Pons (tissue), 1 donor: ENCODE results near the gene NTMT1.

Experiments used
- DNase-seq: peaks from one replicate; pipeline ENCODE4 v3.0.0-alpha.2; 2016; ENCODE audit warnings: low spot score

NTMT1 gene

DNA sequence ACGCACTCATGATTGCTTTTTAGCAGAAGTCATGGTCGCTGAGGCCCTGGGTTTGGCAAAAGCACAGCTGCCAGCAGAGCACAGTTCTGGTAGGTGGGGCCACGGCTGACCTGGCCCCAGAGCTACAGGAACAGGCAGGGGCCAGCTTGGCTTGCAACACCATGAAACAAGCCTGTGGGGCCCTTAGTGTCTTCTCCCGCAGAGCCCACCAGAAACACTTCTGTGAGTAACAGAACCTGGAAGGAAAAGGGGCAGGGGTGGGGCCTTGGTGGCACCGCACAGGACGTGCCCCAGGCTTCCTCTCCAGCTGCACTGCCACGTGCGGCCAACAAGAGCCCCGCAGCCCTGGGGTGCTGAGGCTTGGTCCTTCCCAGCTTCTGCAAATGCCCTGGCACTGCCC lies 11.1 kb downstream of the NTMT1 start:
- DNase-seq, result no peak

DNA sequence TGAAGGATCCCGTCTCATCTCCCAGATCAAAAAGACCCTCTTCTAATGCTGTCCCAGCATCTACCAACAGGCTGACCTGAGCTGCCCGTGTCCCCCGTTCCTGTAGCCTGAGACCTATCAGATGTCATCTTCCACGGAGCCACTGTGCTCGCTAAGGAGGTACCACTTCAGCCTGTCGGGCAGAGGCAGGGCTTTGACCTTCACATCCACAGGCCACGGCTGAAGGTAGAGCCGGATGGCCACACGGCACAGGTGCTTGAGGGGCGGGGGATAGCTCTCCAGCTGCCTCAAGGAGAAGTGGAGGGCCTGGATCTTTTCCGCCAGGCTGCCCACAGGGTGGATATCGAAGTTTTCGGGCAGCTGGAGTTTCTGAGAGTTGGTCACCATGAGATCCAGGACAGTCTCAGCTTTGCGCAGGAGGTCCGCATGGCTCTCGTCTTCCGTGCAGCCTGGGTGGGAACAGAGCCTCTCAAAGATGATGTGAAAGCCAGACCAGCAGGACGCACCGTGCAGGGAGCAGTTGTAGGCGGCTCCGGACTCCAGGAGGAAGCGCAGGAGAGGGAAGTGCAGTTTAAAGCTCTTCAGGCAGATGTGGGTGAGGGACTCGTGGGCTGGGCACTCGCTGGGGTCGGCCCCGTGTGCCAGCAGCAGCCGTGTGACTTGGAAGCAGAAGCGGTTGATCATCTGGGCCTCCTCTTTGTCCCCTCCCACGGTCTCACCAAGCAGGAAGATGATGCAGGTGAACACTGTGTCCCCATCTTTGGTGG lies 11.9 kb downstream of the NTMT1 start:
- no peak for DNase-seq

DNA sequence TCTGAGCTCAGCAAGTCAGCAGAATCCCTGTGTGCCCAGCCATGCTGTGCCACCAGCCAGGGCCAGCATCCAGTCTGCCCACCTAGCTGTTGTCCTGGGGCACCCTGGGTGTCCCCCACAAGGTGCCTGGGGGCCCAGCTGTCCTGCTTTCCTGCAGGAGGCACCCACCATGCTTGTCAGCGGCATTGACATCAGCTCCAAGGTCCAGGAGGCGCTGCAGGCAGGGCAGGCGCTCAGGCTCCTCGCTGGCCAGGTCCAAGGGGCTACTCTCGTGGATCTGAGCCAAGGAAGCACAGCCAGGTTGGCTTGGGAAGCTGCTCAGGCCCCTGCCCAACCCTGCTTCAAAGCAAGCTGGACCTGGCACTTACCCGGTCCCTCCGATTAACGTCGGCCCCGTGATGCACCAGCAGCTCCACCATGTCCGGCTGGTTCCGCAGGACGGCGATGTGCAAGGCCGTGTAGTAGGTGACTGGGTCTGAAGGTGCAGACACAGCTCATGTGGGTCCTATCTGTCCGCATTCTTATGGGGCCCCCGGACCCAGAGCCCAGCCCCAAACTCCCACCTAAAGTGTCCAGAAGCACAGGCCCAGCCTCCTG lies 13.2 kb downstream of the NTMT1 start:
- no peak for DNase-seq

DNA sequence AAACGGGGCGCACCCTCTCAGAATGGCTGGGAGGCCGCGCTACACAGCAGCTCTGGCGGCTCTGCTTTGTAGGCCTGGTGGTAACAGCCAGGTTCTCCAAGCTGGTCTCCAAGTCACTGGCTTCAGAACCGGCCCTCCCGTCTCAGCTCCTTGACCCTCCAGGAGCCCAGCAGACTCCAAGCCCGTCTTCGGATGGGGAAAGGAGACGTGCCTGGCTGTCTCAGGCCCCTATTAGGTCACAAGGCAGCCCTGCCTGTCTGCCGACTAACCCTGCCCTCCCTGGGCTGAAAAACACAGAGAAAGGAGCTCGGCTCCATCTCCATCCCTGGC lies 13.8 kb downstream of the NTMT1 start:
- DNase-seq, result no peak

DNA sequence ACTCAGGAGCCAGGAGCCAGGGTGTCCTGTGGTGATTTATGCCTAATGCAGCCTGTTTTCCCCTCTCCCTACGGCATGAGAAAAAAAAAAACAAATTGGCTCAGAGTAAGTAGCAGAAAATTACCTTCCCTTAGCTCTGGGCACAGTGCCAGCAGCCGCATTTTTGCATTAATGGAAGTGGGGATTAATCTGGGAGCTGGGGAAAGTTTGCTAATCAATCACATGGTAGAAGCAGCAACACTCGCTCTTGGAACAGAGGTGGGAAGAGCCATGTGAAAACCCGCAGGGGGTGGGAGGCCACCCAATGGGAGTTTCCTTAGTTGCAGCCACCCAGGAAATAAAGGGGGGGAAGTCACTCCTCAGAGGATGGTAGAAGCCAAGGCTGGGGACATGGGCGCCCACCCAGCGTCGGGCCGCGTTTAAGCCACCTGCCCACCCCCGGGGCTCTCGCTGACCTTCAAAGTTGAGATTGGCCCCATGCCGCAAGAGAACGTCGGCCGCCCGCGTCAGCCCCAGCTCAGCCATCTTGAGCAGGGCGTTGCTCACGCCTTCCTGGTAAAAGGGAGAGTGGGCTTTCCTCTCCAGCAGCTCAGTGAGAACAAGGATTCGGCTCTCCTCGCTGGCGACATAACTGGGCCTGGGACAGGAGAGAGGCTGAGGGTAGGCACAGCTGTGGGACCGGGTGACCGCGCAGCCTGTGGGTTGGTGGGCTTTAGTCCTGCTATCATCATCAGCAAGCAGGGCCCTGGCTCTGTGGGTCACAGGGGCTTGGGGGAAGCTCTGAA lies 14.3 kb downstream of the NTMT1 start:
- no peak for DNase-seq

DNA sequence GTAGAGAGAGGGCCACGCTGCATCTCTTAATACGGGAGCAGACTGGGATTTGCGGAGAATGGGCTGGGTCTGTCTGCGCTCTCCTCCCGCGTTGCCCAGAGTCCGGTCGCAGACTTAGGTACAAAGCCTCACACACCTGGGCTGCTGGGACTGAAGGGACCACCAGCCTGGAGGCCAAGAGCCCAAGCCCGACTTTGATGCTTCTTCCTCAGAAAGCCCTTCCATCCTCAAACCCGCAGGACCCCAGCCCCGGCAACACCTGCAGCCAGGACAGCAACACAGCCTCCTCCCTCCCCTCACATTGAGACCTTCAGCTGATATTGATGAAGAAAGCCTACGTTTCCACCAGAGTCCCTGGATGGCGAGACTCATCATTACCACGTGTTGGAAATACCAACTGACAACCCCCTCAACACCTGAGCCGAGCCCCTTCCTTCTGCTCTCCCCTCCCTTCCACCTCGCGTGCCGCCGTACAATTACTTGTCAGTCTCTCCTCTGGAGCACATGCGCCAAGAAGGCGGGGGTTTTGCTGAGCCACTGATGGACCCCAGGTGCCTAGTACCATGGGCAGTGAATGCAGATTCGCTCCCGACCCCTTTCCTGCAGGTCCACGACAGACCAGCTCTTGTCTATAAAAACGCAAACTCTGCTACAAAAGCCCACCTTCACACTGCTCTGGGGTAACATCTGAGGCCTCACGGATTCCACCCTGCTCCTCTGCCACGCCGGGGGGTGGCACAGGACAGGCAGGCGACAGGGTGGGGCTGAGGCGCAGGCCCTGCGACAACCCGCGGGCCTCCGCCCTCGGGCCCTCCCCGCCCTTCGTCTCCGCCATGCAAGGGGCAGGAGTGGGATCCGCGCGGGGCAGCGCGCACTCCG lies 15.1 kb downstream of the NTMT1 start:
- no peak for DNase-seq

DNA sequence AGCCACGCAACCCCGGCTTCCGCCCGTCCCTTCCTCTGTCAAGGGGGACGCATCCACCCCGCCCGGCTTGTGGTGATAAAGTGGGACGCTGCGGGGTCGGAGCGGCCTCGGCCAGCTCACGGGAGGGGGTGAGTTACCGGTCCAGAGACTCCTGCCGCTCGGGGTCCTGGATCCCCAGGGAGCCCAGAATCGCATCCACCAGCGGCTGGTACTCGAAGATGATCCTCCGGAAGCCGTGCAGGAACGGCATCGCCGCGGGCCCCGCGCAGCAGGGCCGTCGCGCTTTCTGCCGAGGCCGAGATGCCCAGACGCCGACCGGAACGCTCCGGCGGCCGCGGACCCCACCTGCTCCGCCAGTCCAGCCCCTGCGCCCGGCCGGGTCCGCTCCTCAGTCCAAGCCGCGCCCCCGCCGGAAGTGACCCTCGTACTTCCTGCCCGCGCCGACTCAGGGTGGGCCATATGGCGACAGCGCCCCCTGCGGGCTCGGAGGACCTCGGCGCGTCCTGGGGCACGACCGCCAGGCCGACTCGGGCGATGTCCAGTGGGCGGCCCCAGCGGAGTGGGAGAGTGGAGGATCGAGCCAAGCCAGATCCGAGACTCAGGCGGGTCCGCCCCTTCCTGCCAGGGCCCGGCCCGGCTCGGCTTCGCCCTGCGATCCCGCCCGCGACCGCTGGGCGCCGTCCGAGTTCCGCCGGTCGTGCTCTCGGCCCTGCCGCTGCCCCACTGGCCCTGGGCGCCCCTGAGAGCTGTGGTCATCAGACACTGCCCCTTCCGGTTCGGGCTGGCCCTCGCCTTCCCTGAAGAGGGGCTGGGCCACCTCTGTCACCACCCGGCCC lies 16.0 kb downstream of the NTMT1 start, which contains the start of gene ASB6:
ASB6 (minus strand) TSS at position 402 of the 836 bp plus-strand sequence; CDS start at position 250, 152 bp downstream.
- DNase-seq, result peak; percentile 91

DNA sequence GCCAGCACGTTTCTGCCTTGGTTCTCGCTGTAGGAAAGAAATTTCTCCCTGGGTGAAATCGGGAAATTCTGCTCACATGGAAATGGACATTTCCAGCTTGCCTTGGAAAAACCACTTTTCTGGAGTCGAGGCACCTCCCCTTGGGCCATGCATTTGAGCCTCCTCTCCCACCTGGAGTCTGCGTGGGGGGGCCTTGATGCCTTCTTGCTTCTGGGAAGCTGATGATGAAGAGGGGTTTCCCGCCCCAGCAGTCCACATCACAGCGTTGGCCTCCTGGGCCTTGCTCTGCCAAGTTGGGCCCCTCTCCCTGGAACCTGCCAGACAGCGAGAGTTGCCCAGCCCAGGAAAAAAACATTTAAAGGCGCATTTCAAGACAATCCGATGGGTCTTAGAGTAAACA lies 17.7 kb downstream of the NTMT1 start:
- no peak for DNase-seq

DNA sequence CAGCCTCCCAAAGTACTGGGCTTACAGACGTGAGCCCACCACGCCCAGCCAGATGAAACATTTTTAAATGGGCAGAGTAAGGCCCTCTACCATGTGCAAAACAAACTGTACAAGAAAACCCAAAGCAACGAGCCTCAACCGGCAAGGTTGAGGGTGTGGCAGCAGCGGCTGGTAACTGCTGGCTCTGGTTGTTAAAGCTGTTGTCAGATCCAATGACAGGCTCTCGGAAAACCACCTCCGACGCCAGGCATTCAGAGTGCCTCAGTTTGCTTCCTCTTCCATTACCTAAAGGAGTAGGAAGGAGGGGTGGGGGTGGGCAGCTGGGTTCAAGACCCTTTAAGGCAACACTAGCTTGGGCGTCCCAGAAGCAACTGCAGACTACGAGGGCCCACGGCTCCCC lies 18.4 kb downstream of the NTMT1 start:
- no peak for DNase-seq

DNA sequence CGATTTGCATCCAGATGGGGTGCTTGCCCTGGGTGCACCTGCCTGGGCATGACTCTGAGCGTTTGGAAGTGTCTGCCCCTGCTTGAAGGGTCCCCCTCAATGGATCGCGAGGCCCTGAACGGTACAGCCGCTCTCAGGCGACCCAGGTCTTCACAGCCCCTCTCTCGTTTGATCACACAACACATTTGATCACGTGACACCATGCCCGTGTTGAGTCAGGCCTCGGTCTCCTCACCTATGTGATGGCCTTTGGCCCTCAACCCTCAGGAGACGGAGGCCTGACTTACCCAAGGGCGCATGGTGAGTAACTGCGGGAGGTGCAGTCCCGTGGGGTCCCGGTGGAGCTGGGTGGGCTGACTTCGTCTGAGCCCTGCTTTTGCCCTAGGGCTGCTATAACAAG lies 18.9 kb downstream of the NTMT1 start:
- no peak for DNase-seq

DNA sequence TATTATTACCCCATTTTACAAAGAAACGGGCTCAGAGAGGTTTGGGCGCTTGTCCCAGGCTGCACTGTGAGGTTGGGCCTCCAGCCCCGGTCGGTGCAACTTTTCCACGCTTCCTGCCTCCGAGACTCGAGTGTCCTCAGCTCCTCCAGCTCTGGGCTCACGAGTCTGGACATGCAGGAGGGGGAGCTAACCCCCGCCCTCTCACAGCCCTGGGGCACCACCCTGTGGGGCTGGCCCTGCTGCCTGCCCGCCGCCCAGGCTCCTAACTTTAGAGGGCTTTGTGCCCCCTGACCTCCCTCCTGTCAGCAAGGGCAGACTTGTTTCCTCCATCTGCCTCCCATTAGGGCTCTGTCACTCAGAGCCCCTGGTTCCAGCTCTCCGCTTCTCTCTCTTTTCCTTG lies 20.3 kb downstream of the NTMT1 start:
- no peak for DNase-seq

DNA sequence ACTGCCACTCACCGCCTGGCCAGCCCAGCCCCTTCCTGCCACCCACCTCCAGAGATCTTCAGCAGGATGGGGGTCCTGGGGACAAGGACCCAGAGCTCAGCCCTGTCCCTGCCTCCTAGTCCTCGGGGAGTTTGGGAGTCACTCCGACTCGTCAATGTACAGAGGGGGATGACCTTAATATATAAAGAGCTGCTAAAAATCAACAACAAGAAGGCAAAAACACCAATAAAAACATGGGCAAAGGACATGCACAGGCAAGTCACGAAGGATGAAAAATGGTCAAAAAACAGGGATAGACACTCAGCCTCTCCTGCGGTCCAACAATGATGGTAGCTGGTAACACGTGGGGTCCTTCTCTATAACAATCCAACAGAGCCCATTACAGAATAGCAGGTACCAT lies 20.7 kb downstream of the NTMT1 start:
- DNase-seq, result no peak

DNA sequence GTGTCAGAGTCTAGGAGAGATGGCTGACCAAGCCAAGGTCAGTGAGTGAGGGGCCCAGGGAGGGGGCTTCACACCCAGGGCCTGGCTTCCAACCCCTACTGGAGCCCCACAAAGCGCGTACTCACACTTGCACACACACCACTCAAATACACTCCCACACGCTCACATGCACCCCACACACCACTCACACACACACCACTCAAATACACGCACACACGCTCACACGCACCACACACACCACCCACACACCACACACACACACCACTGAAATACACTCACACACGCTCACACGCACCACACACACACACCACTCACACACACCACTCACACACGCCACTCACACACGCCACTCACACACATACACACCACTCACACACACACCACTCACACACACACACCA lies 21.7 kb downstream of the NTMT1 start:
- no peak for DNase-seq

DNA sequence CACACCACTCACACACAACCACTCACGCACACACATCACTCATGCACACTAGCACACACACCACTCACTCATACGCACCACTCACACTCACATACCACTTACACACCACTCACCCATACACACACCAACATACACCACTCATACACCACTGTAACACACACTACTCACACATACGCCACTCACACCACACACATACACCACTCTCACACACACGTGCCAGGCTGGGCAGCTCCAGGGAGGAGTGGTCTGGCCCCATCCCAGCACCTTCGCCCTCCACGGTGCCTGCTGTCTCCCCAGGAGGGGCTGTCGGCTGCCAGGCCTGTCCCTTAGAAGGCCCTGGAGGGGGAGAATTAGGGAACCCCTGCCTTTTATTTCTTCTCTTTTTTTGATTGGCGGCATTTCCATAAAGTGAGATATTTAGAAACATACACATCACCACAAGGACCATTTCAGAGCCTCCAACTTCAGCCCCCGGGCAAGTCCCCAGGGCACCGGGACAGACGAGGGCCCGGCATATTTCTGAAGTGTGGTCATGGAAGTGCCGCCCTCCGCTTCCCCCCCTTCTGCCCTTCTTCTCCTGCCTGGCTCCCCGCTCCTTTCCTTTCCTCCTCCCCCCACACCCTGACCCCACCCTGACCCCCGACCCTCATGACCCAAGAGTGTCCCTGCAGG lies 22.3 kb downstream of the NTMT1 start:
- no peak for DNase-seq

DNA sequence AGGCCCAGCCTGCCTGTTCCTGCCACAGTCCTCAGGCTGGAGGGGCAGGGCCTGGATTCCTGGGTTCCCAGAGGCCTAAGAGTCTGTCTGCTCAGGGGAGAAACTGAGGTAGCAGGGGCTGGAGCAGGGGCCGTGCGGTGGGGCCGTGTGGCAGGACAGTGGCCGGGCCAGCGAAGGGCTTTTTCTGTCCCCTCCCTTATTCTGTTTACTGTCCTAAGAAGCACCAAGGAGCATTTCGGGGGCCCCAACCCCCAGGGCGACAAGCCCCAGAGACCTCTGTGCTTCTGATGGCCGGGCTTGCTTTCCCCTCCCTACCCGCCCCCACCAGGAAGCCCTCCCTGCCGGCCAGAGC lies 22.8 kb downstream of the NTMT1 start:
- no peak for DNase-seq

DNA sequence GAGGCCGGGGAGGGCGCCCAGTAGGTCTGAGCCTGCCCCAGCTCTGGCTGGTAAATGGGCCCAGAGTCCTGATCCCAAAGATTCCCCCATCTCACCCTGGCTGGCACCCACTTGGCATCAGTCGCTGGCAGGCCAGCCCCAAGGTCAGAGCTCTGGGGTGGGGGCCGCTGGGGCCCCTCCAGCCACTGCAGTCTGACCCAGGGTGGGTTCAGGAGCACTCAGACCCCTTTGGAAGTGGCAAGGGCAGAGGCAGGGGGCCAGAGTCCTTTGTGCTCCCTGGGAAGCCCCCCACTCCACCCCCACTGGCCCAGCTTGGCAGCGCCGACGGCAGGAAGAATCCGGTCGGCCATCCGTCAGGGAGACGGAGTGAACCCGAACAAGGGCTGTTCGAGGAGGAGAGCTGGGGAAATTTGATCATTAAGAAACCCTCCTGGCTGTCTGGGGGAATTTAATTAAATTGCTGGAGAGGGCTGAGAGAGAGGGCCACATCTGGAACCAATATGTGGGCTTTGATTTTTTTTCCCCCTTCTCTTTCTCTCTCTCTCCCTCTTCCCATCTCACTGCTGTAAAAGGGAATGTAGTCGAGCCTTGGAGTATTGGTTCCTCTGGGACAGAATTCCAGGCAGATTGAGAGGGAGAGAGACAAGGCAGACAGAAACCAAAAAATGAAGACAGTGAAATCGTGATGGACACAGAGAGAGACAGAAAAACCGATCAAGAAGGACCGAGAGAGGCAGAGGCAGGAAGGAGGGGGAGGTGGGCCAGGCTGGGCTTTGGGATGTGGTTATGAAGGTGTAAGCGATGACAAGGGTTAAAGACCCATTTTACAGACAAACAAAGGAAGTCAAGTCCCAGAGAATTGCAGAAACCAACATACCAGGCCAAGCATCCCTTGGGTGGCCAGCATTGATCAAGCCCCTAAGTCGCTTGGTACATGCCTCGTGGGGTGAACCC lies 24.0 kb downstream of the NTMT1 start:
- no peak for DNase-seq

DNA sequence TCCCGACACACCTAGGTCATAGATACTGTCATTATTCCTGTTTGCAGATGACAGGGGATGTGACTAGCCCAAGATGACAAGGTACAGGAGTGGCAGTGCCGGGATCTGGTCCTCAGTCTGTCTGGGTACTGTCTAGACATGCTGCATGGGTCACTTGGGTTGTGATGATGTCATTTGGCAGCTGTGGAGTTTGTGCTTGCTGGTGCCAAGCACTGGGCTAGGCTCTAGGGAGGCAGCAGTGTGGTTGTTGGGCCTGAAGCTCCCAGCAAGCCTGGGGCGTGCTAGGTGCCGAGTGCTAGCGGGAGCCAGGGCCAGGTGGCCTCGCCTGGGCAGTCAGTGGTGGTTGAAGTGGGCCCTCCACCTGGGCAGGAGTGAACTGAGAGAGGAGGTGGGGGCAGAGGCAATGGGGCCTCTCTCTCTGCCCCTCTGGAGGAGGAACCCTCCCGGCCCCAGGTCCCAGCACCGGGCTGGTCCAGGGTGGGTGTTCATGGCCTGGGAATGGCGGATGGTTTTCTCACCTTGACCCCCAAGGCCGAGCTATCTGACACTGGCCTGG lies 24.8 kb downstream of the NTMT1 start:
- peak; percentile 43 for DNase-seq

DNA sequence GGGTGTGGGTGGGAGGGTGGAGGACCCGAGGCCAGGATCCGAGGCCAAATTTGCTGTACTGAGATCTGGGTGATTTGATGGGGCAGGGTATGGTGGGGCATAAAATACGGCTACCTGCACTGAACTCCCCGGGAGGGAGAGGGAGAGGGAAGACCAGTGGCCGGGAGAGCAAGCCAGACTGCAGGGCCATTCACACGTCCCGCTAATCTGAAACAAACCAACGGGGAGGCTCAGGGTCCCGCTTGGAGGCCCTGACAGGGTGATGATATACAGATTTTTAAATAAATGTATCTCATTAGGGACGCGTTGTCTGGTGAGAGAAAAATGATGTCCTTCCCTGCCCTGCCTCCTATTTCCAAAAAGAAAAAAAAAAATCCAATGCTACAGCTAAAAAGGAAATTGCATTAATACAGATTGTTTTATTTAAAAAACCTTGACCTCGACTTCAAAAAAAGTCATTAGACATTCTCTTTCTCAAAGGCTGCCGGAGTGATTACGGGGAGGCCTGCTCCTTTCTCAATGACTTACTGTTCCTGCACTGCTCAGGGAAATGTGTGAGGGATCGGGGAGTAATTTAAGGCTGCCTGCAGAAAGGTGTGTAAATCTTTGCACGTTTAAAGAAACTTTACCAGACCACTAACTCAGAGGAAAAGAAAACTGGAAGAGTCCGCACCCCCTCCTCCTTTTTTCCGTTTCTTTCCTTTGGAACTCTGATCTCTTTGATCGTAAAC lies 28.0 kb downstream of the NTMT1 start:
- DNase-seq, result no peak
